ENCODE results near the gene SGMS1. TPM values are rescaled to one million over a fixed set of nuclear protein-coding genes. Genes with fewer than 3 reads are reported as not detected.

The SGMS1 gene
- total and polyA plus RNA-seq, 2 donors (not counting 1 experiment from before 2014, with no cell fraction given) = 10.0 to 43.5 TPM

DNA sequence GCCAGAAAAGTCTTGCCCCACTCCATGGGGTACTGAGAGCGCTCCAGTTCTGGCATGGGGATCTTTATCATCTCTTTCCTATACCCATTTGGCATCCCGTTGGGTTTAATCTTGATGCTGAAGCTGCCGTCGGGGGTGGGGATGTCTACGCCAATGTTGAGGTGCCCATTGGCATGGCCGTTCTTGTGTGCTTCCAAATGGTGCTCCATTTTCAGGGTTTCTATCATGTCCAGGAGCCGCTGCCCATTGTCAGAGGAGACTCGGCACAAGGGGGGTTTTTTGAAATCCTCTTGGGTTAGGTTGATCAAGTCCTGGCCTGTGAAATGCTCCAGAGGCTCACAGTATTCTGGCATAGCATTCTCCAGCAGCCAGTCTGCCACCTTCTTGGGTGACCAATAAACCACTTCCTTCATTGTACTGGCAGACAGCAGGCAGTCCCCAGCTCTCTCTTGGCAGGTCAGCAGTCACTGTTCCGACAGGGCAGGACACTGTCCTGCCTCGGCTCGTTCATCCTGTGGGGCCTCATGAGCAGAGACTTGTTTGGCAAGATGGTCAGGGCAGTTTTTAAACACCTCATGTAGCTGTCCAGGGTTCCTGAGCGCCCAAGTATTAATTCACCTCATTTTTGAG lies 279.9 kb downstream of the SGMS1 start:
- DNase-seq (no peak), ATAC-seq (ENCODE audit: low read depth) (no peak)
- no peak overlapping the region for H3K4me3 ChIP-seq (ENCODE audit: control extremely low read depth in 1 of 5, extremely low read depth in 1 of 5, insufficient read depth in 1 of 5, low read depth in 2 of 5, low read length in 4 of 5)
- TF ChIP-seq, protein P1, sequence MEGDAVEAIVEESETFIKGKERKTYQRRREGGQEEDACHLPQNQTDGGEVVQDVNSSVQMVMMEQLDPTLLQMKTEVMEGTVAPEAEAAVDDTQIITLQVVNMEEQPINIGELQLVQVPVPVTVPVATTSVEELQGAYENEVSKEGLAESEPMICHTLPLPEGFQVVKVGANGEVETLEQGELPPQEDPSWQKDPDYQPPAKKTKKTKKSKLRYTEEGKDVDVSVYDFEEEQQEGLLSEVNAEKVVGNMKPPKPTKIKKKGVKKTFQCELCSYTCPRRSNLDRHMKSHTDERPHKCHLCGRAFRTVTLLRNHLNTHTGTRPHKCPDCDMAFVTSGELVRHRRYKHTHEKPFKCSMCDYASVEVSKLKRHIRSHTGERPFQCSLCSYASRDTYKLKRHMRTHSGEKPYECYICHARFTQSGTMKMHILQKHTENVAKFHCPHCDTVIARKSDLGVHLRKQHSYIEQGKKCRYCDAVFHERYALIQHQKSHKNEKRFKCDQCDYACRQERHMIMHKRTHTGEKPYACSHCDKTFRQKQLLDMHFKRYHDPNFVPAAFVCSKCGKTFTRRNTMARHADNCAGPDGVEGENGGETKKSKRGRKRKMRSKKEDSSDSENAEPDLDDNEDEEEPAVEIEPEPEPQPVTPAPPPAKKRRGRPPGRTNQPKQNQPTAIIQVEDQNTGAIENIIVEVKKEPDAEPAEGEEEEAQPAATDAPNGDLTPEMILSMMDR (IDR thresholded peaks at IDR 0.05) = no peak
- no peak for TF ChIP-seq EZH2 (IDR thresholded peaks at IDR 0.05; ENCODE audit: borderline replicate concordance, insufficient read depth, low read depth, low read length, poor library complexity, severe bottlenecking)
- intact Hi-C loops (cut with micrococcal nuclease) = no loop called here
- peaks cover 16% of the 10 kb centered on the region for H3K79me2 ChIP-seq (ENCODE audit: control insufficient read depth, insufficient read depth, low read length)
- peaks cover 18% of the 10 kb centered on the region for H3K4me1 Mint-ChIP-seq
- no peak overlapping the region for H2AFZ ChIP-seq (ENCODE audit: insufficient read depth, low read depth, low read length, poor library complexity, severe bottlenecking)
- H3K27ac ChIP-seq (ENCODE audit: low read length in 2 of 2) = no peak overlapping the region
- H3K27ac Mint-ChIP-seq = no peak overlapping the region
- ChIA-PET POLR2A (no interaction called here), CTCF (no interaction called here)
- no peaks in the 10 kb centered on the region for H3K27me3 Mint-ChIP-seq
- no peak overlapping the region for H3K9ac ChIP-seq (ENCODE audit: low read length)
- no peaks in the 10 kb centered on the region for H4K20me1 ChIP-seq (ENCODE audit: control insufficient read depth, insufficient read depth, low read length, poor library complexity, severe bottlenecking)
- H3K9me3 ChIP-seq (ENCODE audit: control extremely low read depth in 1 of 3, control insufficient read depth in 2 of 3, insufficient read depth in 1 of 3, low read length in 2 of 3) = no peaks in the 10 kb centered on the region
- peaks cover under 1% of the 10 kb centered on the region for H3K9me3 Mint-ChIP-seq (ENCODE audit: insufficient read depth)
- H3K4me2 ChIP-seq (replicated peaks; ENCODE audit: low read depth, low read length, poor library complexity, severe bottlenecking) = no peak overlapping the region
- whole genome bisulfite sequencing (ENCODE audit: insufficient coverage) = 100% methylated on average over 5 of the region's 12 CpGs
- peaks cover 12 to 13% of the 10 kb centered on the region in 2 donors for H3K4me1 ChIP-seq (ENCODE audit: control insufficient read depth in 2 of 2, insufficient read depth in 2 of 2, low read length in 2 of 2)
- peaks cover 9 to 22% of the 10 kb centered on the region in 2 experiments for H3K36me3 ChIP-seq (replicated peaks in 1 of 2; ENCODE audit: control extremely low read depth in 1 of 2, control insufficient read depth in 1 of 2, extremely low read depth in 1 of 2, insufficient read depth in 2 of 2, low read length in 1 of 2)
- H3K4me3 Mint-ChIP-seq = no peak overlapping the region
- no peaks in the 10 kb centered on the region for H3K27me3 ChIP-seq (replicated peaks in 1 of 4; ENCODE audit: control extremely low read depth in 1 of 4, control insufficient read depth in 3 of 4, insufficient read depth in 4 of 4, low read length in 3 of 4)

DNA sequence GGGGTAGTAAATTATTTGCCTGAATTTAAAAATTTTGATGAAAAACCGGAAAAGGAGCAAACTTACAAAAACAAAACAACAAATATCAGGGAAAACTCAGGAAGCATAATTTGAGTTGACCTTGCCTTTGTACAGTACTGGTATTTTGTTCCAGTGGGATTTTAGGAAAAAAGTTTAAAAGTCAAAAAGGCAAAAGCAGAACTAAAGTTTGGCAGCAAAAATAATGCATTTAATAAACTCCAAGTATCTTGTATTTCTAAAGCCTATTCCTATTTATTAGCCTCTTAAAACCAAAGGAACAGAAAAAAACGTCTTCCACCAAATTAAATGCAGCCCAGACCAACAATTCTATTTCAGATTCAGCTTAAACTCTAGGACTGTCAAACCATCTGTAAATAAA lies 281.8 kb downstream of the SGMS1 start:
- Histone ChIP-seq H3K27me3 (replicated peaks in 1 of 4; ENCODE audit: control extremely low read depth in 1 of 4, control insufficient read depth in 3 of 4, insufficient read depth in 4 of 4, low read length in 3 of 4) (no peaks in the 10 kb centered on the region), H3K79me2 (ENCODE audit: control insufficient read depth, insufficient read depth, low read length) (peaks cover 15% of the 10 kb centered on the region), H2AFZ (ENCODE audit: insufficient read depth, low read depth, low read length, poor library complexity, severe bottlenecking) (no peak overlapping the region), H3K27ac (ENCODE audit: low read length in 2 of 2) (no peak overlapping the region), H3K4me1 (ENCODE audit: control insufficient read depth in 2 of 2, insufficient read depth in 2 of 2, low read length in 2 of 2) (peaks cover 2% of the 10 kb centered on the region in 2 donors), H3K36me3 (replicated peaks in 1 of 2; ENCODE audit: control extremely low read depth in 1 of 2, control insufficient read depth in 1 of 2, extremely low read depth in 1 of 2, insufficient read depth in 2 of 2, low read length in 1 of 2) (peaks cover 9 to 22% of the 10 kb centered on the region in 2 experiments), H3K9me3 (ENCODE audit: control extremely low read depth in 1 of 3, control insufficient read depth in 2 of 3, insufficient read depth in 1 of 3, low read length in 2 of 3) (no peaks in the 10 kb centered on the region), H3K4me3 (ENCODE audit: control extremely low read depth in 1 of 5, extremely low read depth in 1 of 5, insufficient read depth in 1 of 5, low read depth in 2 of 5, low read length in 4 of 5) (no peak overlapping the region), H3K9ac (ENCODE audit: low read length) (no peak overlapping the region), H4K20me1 (ENCODE audit: control insufficient read depth, insufficient read depth, low read length, poor library complexity, severe bottlenecking) (no peaks in the 10 kb centered on the region), H3K4me2 (replicated peaks; ENCODE audit: low read depth, low read length, poor library complexity, severe bottlenecking) (no peak overlapping the region)
- ATAC-seq (ENCODE audit: low read depth) = no peak
- H3K4me1 Mint-ChIP-seq = peaks cover 2% of the 10 kb centered on the region
- 63% methylated on average over 1 of the region's 2 CpGs for WGBS (ENCODE audit: insufficient coverage)
- no peak overlapping the region for H3K4me3 Mint-ChIP-seq
- TF ChIP-seq EZH2 (IDR thresholded peaks at IDR 0.05; ENCODE audit: borderline replicate concordance, insufficient read depth, low read depth, low read length, poor library complexity, severe bottlenecking) = no peak
- TF ChIP-seq, protein P1 (IDR thresholded peaks at IDR 0.05) = no peak
- H3K9me3 Mint-ChIP-seq (ENCODE audit: insufficient read depth) = no peaks in the 10 kb centered on the region
- H3K27me3 Mint-ChIP-seq = no peaks in the 10 kb centered on the region
- ChIA-PET POLR2A (no interaction called here), CTCF (no interaction called here)
- no peak for DNase-seq
- H3K27ac Mint-ChIP-seq = no peak overlapping the region
- intact Hi-C loops (cut with micrococcal nuclease) = no loop called here
